ENCODE measurements around the gene MCOLN1. TPM values are rescaled to one million over a fixed set of nuclear protein-coding genes. Genes with fewer than 3 reads are reported as not detected.

MCOLN1 gene
- total RNA-seq, 1 experiment from 2014 or later = 15.7 TPM

GRCh38 chr19:7524523-7524922 is 2.1 kb downstream of the MCOLN1 start:
- WGBS (ENCODE audit: extremely low coverage, insufficient read length, low lambda C conversion rate) = no CpG with 5 or more reads among the region's 5 CpGs
- TF ChIP-seq, protein P1, sequence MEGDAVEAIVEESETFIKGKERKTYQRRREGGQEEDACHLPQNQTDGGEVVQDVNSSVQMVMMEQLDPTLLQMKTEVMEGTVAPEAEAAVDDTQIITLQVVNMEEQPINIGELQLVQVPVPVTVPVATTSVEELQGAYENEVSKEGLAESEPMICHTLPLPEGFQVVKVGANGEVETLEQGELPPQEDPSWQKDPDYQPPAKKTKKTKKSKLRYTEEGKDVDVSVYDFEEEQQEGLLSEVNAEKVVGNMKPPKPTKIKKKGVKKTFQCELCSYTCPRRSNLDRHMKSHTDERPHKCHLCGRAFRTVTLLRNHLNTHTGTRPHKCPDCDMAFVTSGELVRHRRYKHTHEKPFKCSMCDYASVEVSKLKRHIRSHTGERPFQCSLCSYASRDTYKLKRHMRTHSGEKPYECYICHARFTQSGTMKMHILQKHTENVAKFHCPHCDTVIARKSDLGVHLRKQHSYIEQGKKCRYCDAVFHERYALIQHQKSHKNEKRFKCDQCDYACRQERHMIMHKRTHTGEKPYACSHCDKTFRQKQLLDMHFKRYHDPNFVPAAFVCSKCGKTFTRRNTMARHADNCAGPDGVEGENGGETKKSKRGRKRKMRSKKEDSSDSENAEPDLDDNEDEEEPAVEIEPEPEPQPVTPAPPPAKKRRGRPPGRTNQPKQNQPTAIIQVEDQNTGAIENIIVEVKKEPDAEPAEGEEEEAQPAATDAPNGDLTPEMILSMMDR (conservative IDR thresholded peaks at IDR 0.05) = no peak
- Histone ChIP-seq H4K91ac (ENCODE audit: insufficient read length, low read depth, low read length) (no peak overlapping the region), H2AK5ac (ENCODE audit: insufficient read length, low read length) (no peak overlapping the region), H2BK20ac (ENCODE audit: low read depth, low read length, poor library complexity, severe bottlenecking) (no peak overlapping the region), H3K23me2 (ENCODE audit: insufficient read length, low read depth, low read length, poor library complexity, severe bottlenecking) (peaks cover 16% of the 10 kb centered on the region), H3K9me3 (ENCODE audit: control insufficient read depth, low read depth, low read length) (no peaks in the 10 kb centered on the region), H3K4ac (ENCODE audit: low read depth, low read length) (no peak overlapping the region), H3K56ac (ENCODE audit: insufficient read length, low read depth, low read length) (no peak overlapping the region), H3K14ac (ENCODE audit: insufficient read depth, low read length) (no peak overlapping the region), H3K18ac (ENCODE audit: insufficient read length, low read depth, low read length) (no peak overlapping the region), H3K4me2 (ENCODE audit: insufficient read depth, insufficient read length, low read length) (no peak overlapping the region), H4K20me1 (ENCODE audit: control insufficient read depth, insufficient read depth, insufficient read length) (no peaks in the 10 kb centered on the region), H3K27me3 (ENCODE audit: insufficient read depth, low read length) (no peaks in the 10 kb centered on the region), H4K5ac (ENCODE audit: insufficient read length, low read depth, low read length) (no peak overlapping the region), H3K23ac (ENCODE audit: insufficient read length, low read depth, low read length) (no peak overlapping the region), H3K27ac (ENCODE audit: insufficient read length, low read depth, low read length) (no peak overlapping the region), H3K4me1 (ENCODE audit: insufficient read depth, low read length) (no peaks in the 10 kb centered on the region; the same call in 1 of the 2 replicates), H2BK15ac (ENCODE audit: low read depth, low read length) (no peak overlapping the region), H2BK5ac (ENCODE audit: insufficient read length, low read length) (no peak overlapping the region), H2BK12ac (ENCODE audit: insufficient read length, low read depth, low read length) (no peak overlapping the region), H3K9ac (ENCODE audit: extremely low read depth, insufficient read length, low read length) (no peak overlapping the region), H3T11ph (ENCODE audit: low read length) (no peak overlapping the region), H3K79me1 (ENCODE audit: insufficient read depth, low read depth, low read length, poor library complexity, severe bottlenecking) (no peaks in the 10 kb centered on the region), H4K8ac (replicated peaks; ENCODE audit: insufficient read length, low read depth, low read length) (no peak overlapping the region), H2BK120ac (ENCODE audit: low read depth, low read length, poor library complexity, severe bottlenecking) (no peak overlapping the region), H2AFZ (ENCODE audit: low read length) (no peak overlapping the region), H3K79me2 (ENCODE audit: insufficient read depth, low read length) (no peaks in the 10 kb centered on the region)
- no peak overlapping the region for H3K27ac Mint-ChIP-seq
- peaks cover 5 to 7% of the 10 kb centered on the region in 2 experiments for H3K4me1 Mint-ChIP-seq
- H3K36me3 Mint-ChIP-seq (ENCODE audit: insufficient read depth in 1 of 3, low read depth in 3 of 3) = peaks cover 2 to 24% (median 16%) of the 10 kb centered on the region in 3 experiments; a peak in 5 of 7 replicates
- DNase-seq = no peak
- H3K9me3 Mint-ChIP-seq = no peaks in the 10 kb centered on the region
- peak overlapping the region in 1 of 2 experiments; percentile 14; a peak in 1 of 5 replicates for H3K4me3 Mint-ChIP-seq
- no peaks in the 10 kb centered on the region; the same call in 1 of the 2 replicates for H3K27me3 Mint-ChIP-seq (ENCODE audit: low read depth)

All from H9 (cell line).